WI38 (cell line): ENCODE results near the gene ZSWIM6.

ENCODE experiments used
- H3K4me3 ChIP-seq: 2 replicates; pipeline ENCODE4 v1.5.1; 2011; ENCODE audit warnings: low read depth, mild to moderate bottlenecking, control low read depth, low read length
- TF ChIP-seq, protein P1 (sequence below): IDR thresholded peaks from 2 replicates; pipeline ENCODE4 v1.5.1; 2012; ENCODE audit warnings: low read depth, mild to moderate bottlenecking, control low read depth, low read length

The ZSWIM6 gene

DNA sequence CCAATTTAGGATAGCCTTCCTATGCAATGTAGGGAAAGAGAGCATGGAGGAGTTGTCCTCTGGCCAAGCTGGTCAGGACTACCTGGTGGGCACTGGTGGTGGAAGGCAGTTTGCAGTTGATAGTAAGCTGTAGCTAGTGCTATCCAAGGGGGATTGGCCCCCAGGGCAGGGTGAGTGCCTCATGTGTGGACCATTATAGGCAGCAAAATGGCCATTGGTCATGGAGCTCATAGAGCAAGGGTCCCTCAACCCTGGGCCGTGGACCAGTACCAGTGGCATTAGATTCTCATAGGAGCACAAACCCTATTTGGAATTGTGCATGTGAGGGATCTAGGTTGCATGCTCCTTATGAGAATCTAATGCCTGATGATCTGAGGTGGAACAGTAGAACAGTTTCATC is 139.3 kb downstream of the ZSWIM6 start:
- no peak overlapping the region for H3K4me3 ChIP-seq
- TF ChIP-seq, protein P1, sequence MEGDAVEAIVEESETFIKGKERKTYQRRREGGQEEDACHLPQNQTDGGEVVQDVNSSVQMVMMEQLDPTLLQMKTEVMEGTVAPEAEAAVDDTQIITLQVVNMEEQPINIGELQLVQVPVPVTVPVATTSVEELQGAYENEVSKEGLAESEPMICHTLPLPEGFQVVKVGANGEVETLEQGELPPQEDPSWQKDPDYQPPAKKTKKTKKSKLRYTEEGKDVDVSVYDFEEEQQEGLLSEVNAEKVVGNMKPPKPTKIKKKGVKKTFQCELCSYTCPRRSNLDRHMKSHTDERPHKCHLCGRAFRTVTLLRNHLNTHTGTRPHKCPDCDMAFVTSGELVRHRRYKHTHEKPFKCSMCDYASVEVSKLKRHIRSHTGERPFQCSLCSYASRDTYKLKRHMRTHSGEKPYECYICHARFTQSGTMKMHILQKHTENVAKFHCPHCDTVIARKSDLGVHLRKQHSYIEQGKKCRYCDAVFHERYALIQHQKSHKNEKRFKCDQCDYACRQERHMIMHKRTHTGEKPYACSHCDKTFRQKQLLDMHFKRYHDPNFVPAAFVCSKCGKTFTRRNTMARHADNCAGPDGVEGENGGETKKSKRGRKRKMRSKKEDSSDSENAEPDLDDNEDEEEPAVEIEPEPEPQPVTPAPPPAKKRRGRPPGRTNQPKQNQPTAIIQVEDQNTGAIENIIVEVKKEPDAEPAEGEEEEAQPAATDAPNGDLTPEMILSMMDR: no peak

DNA sequence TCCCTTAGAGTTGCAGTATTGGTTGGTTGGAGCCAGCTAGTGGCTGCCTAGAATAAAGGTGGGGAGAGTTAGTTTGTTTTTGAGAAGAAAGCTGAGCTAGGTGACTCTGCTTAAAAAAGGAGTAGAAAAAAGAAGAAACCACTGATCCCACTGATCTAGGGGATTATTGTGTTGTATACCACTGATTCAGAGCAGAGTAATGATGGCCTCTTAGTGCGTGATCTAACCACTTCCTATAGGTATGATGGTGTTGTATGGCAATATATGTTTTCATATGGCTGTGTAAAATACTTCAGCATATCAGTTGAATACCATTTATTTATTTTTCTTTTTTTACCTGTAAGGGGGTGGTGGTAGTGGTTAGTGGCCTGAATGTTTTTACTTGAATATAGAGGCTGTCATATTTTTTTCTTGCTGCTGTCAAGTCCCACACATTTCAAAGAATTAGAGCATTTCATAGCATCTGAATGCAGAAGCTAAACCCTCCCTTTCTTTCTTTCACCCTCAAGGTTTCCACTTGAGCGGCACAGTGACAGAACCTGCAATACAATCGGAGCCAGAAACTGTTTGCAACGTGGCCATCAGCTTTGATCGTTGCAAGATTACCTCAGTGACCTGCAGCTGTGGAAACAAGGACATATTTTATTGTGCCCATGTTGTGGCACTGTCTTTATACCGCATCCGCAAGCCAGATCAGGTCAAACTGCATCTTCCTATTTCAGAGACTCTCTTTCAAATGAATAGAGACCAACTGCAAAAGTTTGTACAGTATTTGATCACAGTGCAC is 140.3 kb downstream of the ZSWIM6 start:
- H3K4me3 ChIP-seq: no peak overlapping the region
- TF ChIP-seq, protein P1: no peak

DNA sequence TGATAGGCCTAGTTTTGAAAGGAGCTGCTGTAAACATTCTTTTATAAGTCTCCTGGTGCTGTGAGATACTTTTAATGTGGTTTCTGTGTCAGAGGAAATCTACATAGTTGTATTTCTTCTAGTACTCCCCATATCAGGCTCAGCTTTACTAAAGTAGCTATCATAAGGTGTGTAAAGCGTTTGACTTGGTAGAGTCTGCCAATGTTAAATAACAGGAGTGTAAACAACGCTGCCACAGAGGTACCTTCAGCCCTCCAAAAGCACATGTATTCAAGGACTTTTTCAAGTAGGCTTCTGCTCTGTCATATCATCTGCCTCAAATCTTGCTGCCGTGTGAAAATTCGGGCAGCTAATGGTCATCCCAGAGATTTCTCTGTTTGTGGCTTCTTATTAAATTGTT is 142.7 kb downstream of the ZSWIM6 start:
- no peak overlapping the region for H3K4me3 ChIP-seq
- TF ChIP-seq, protein P1: no peak

DNA sequence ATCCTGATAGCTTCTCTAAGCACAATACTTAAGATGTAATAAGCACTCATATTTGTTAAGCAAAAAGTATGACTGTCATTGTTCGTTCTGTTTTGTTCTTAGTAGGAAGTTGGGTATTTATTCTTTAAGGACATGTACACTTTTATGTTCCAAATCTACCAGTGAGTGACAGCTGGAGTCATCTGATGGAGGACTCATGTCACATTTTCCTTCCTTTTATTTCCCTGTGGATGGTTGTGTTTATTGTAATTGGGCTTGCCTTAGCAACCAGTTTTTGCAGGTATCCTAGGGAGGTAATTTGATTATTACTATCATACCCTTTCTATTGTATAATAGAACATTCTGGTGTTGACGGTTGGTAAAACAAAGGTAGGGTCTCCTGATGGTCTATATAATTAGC is 145.7 kb downstream of the ZSWIM6 start:
- TF ChIP-seq, protein P1: no peak
- H3K4me3 ChIP-seq: no peak overlapping the region

DNA sequence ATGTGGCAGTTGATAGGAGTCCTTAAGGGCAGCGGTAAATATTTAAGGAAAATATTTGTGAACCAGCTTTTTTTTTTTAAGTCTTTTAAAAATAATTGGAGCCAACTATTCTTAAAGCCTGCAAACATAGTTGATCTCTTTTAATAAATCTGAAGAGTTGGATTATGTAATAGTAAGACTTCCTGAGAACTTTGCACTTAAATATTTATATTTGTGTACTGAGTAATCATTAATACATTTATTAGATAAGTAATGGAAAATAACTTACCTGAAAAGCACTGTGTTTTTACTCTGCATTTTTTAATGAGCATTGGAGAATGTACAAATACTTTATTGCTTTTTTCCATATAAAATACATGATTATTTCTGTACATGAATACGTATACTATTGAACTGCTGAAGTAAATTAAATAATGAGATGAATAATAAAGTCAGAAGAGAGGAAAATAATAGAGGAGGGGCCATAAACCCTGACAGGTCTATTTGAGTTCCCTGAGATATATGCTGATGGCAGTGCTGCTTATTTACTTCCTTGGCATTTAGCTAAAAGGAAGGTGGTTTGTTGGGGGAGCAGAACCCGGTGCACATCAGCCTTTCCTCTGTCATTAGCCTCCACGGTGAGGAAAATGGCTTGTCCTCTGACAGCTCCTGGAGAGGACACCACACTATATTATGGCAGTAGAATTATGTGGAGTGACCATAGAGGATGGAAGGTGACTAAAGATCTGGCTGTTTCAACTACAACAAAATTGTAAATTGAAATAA is 148.0 kb downstream of the ZSWIM6 start:
- H3K4me3 ChIP-seq: no peak overlapping the region
- TF ChIP-seq, protein P1: no peak

DNA sequence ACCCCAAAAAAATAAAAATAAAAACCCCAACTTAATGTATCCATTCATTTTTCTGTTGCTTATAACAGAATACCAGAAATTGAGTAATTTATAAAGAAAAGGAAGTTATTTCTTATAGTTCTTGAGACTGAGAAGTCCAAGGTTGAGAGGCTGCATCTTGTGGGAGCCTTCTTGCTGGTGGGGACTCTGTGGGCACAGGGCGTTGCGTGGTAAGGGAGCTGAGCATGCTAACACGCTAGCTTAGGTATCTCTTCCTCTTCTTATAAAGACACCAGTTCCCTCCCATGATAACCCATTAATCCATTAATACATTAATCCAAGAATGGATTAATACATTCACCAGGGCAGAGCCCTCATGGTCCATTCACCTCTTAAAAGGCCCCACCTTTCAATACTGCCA is 150.9 kb downstream of the ZSWIM6 start:
- no peak overlapping the region for H3K4me3 ChIP-seq
- TF ChIP-seq, protein P1: no peak

DNA sequence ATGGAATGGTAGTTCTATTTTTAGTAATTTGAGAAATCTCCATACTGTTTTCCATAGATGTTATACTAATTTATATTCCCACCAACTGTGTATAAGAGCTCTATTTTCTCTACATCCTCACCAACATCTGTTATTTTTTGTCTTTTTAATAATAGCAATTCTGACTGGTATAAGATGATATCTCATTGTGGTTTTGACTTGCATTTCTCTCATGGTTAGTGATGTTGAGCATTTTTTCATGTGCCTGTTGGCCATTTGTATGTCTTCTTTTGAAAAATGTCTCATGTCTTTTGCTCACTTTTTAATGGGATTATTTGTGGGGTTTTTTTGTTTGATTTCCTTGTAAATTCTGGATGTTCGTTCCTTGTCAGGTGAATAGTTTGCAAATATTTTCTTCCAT is 154.4 kb downstream of the ZSWIM6 start:
- H3K4me3 ChIP-seq: no peak overlapping the region
- TF ChIP-seq, protein P1: no peak
